HL-60 (cell line): ENCODE measurements around the gene PTPRD.

Experiments used
- CTCF ChIP-seq: IDR thresholded peaks from one replicate; pipeline ENCODE4 v1.5.1; 2011; ENCODE audit warnings: low read length, control low read depth, inconsistent platforms; ENCODE audit not compliant: insufficient read depth
- GABPA ChIP-seq: IDR thresholded peaks from 2 replicates; pipeline ENCODE4 v1.6.1; 2012; ENCODE audit warnings: low read depth
- POLR2AphosphoS5 ChIP-seq: IDR thresholded peaks from 2 replicates; pipeline ENCODE4 v1.6.1; 2012; ENCODE audit warnings: low read depth

- no peak for TF ChIP-seq CTCF
- no peak for TF ChIP-seq POLR2AphosphoS5
- TF ChIP-seq GABPA, result no peak
Observed at GRCh38 chr9:9645006-9645405, 967.8 kb downstream of the PTPRD start.
